AG08395 (cell line): ENCODE data around the gene ALX4.

ENCODE experiments used
- DNase-seq: peaks from one replicate; pipeline ENCODE4 v3.0.0; 2012; ENCODE audit warnings: mixed read lengths, low spot score

The ALX4 gene

DNA sequence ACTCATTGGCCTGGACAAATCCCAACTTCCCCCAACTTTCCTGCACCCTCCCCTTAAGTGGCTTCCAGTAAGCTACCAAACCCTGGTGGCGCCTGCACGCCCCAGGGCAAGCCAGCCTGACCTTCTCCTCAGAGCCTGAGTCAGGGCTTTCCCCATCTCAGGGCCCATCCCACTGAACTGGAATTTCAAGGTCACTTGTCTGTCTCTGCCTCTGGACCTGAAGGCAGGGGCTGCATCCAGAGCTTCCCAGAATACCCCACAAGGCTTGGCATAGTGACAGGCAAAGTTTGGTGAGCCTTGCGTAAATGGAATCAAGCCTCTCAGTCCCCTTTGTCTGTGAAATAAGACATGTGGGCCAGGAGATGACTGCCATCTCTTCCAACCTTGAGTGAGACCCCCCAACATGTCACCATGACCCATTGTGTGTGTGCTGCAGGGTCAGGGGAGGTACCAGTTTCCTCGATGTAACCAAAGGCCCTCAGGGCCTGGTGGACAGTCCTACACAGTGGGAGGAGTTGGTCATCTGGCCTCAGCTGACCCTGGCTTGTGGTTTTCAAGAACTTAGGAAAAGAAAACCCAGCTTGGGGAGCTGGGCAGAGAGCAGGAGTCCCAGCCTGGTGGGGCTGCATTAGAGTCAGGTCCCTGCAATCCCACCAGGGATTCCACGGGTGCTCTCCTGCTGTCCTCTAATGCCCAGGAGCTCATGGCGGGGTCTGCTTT is 8.9 kb downstream of the ALX4 start:
- DNase-seq, result peak; percentile 68

DNA sequence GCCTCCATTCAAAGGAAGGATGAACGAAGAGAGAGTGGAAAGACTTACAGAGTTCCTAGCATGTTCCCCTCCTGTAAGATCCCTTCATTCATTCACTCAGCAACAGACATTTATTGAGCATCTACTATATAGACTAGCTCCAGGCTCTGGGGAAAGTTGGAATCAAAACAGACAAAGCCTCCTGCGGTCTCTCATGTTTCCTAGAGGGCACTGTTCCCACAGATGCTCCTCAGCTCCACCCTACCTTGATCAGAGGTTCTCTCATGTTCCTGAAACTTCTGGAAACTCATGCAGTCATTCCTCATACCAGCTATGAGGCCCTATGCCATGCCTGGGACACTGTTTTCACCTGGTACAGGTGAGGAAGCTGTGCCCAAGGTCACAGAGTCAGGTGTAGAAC is 11.1 kb downstream of the ALX4 start:
- no peak for DNase-seq

DNA sequence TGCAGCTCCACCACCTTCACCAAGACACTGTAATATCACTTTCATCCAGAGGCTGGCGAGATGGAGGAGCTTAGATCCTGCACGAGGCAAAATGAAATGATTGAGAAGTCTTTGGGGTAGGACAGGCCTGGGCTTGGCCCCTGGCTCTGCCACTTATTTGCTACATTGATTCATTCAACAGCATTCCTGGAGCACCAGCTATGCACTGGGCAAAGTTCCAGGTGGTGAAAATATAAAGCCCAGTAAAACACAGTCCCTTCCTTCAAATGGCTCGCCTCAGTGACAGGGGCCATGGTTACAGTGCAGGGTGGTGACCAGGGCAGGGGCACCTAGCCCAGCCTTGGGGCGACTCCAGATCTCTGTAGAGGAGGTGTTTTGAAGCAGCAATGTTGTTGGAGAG is 19.7 kb downstream of the ALX4 start:
- peak; percentile 69 for DNase-seq

DNA sequence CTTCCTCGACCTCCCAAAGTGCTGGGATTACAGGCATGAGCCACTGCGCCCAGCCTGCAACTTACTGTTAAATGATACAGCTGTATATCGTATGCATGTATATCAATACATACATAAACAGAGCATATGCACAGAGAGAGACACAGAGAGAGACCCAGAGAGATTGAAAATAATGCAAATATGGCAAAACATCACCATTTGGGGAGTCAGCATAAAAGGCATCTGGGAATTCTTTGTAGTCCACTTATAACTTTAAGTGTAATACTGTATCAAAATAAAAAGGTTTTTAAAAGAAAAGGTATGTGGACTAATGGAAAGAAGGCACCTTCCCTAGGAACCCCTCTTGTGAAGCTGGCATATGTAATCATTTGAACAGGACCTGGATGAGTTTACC is 21.8 kb downstream of the ALX4 start:
- DNase-seq, result no peak

DNA sequence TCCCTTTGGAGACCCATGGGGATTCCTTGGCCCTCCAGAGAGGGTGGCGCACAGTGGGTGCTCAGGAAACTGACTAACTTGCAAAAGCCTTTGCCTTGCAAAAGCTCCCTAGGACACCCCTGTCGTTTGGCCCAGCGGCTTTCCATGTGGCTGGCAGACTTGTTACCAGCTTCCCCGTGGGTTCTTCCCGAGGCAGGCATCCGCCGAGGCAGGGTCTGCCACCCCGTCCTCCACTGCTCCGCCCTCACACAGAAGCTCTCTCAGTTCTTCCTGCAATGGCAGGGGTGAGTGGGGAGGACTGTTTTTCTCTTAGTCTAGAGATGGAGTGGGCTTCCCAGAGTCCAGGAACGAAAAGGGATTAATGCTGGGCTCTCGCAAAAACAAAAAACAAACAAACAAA is 23.0 kb downstream of the ALX4 start:
- DNase-seq, result no peak

DNA sequence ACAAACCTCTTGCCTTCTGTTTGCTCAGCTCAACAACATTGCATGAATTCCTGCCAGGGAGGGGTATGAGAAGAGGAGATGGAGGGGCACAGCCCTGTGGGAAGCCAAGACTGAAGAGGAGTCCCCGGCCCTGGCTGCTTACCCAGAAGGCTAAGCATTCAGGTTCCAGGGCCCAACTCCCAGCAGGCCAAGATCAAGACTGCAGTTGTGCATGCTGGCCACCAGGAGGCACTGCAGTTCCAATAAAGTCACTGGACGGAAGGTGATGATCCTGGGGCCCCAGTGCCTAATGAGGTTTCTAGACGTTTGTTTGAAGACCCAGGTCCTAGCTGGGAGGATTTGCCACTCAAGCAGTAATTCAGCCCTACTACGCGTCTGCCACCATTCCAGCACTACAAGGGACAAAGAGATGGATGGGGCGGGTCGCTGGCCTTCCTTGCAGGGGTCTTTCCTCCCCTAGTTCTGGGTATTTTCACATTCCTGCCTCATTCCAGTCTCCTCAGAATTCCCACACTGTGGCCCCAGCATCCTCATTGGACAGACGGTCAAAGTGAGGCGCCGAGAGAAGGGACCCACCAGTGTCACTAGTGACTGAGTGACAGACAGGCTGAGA is 23.6 kb downstream of the ALX4 start:
- DNase-seq, result peak; percentile 84

DNA sequence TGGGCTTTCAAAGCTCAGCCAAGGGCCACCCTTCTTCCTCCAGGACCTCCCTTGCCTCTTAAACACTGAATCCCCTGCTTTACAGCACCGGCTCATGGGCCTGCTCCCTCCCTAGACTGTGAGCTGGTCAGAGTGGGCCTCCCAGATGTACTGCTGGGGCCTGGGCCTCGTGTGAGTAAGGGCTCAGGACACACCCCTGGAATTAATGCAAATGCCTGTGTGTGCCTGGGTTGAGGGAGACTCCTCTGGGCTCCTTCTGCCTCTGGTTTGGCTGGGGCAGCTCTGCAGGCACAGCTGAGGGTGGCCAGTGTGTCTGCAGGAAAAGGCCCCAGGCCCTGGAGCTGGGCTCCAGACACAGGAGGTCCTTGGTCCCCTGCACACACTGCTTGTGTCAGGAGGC is 24.2 kb downstream of the ALX4 start:
- no peak for DNase-seq

DNA sequence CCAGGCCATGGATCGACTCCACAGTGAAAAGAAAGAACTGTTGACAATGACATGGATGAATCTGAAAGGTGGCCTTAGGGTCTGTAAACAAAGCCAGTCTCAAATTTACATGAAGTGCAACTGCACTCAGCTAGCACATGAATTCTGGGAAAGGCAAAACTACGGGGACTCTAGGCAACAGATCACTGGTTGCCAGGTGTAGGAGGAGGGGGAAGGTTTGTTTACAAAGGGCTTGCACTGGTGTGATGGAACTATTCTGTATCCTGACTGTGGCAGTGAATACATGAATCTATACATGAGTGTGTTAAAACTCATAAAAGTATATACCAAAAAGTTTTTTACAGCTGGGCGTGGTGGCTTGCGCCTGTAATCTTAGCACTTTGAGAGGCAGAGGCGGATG is 27.3 kb downstream of the ALX4 start:
- DNase-seq, result no peak

DNA sequence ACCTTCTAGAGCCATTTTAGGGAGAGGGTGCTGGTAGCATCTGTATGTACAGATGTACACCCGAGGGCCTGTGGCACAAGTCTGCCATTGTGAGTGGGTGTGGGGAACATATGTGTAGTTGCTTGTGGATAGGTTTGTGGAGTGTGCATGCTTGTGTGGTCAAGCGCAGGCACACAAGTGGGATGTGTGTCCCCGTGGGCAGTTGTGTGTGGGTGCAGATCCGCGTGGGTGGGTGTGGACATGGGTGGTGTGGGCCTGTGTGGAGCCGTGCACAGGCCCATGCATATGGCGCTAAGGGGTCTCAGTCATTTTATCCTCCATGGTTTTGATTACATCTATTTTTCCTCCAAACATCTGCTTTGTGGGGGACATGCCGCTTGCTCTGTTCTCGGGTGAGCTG is 28.8 kb downstream of the ALX4 start:
- no peak for DNase-seq

DNA sequence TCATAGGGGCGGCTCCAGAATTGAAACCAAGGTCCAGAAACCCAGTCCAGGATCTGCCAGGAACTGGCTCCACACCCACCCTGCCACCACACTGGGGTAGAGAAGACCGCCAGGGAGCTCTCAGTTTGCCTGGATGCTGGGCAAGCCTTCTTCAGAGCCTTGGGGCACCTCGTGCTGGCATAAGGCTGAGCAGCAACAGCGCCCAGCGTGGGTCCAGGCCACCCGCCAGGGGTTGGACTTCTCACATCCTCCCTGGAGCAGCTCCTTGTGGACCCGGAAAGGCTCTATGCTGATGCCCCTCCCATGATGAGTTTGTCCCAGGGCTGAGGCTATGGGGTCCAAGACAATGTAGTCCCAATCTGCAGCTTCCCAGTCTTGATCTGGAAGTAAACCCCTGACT is 29.7 kb downstream of the ALX4 start:
- no peak for DNase-seq

DNA sequence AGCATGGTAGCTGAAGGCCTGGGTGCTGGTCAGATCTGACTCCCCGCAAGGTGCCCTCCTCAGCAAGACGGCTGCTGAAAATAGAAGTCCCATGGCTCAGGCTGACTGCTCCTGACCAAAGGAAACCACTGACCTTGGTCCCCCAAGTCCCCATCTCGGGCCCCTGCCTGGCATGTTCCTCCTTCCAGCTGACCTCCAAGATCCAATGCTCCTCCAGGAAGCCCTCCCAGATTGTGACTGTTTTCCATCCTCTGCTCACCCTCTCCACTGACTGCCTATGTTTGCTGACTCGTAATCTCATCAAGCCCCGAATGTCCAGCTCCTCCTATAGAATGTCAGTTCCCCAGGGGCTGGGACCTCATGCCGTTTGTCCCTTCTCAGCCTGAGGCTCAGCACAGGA is 30.5 kb downstream of the ALX4 start:
- DNase-seq, result no peak

DNA sequence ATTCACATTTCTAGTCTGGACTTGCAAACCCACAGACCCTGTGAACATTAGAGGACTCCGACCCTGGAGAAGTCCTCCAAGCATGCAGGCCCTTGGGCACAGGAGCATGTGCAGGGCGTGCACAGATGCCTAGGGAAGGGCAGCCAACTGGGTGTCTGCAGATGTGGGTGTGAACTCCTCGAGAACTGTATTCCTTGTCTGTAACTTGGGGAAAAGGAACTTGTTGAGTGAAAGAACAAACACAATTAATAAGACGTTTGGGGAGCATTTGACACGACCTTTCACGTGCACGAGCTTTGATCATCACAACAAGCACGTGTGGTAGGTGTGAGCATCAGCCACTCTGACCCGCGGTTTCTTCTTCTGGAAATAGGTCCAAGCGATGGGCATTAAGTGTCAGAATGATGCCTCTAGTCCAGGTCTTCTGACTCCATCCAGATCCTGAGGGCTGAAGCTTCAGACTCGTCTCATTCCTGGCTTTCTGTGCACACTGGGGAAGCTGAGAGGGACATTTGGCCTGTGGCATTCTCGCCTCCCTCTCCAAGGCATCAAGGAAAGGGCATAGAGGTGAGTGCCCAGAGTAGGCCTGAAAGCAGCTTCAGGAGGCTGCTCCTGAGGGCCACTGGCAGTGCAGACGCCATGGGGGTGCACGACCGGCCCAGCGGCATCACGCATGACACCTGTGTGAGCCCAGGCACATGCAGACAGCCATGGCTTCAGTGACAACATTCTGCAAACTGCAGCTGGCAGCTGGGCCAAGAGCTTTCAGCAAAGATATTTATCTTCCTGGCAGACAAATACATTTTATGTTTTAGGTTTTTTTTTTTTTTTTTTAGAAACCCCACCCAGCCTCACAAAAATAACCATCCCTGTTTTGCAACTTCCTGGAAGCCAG is 32.5 kb downstream of the ALX4 start:
- no peak for DNase-seq

DNA sequence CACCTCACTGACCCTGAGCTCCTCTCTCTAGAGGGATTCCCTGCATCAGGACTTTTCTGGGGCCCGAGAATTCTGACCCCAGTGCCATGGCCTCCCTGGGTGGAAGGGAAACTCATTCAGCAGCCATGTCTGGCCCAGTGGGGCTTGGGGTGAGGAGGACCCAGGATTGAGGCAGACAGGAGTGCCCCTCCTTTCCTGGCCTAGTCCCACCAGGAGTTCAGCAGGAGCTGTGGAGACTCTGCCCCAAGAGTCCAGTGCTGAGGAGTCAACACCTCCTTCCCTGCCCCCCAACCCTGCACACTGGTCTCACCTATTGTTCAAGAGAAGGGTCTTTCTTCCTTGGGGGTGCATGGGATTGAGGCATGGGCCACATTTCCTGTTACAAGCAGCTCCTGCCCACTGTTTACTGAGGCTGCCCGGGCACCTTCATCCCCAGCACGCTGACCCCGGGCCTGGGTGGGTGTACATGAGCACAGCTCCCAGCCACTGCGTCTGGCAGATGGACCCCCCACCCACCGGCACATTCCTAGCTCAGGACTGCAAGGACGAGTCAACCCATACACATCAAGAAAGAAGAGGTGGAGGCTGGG is 33.9 kb downstream of the ALX4 start:
- no peak for DNase-seq

DNA sequence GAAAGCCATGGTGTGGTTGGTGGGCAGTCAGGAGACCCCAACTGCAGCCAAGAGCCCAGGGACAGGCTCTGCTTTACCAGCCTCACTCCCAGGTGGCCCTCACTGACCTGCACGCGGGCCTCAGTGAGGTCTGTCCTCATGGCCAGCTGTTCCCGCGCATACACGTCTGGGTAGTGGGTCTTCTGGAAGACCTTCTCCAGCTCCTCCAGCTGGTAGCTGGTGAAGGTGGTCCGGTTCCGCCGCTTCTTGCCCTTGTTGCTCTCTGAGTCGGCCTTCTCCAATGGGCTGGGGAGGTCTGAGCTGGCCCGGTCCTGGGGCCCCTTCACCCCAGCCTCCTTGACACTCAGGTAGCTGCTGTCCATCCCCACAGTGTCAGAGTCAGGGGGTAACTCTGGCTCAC is 34.7 kb downstream of the ALX4 start:
- no peak for DNase-seq

DNA sequence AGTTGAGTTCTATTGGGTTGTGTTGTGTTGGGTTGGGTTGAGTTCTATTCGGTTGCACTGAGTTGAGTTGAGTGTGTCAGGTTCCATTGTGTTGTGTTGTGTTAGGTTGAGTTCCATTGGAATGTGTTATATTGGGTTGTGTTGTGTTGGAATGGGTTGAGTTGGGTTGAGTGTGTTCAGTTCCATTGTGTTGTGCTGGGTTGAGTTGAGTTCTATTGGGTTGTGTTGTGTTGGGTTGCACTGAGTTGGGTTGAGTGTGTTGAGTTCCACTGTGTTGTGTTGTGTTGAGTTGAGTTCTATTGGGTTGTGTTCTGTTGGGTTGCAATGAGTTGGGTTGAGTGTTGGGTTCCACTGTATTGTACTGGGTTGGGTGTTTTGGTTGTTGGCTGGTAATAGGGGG is 35.5 kb downstream of the ALX4 start:
- DNase-seq, result no peak

DNA sequence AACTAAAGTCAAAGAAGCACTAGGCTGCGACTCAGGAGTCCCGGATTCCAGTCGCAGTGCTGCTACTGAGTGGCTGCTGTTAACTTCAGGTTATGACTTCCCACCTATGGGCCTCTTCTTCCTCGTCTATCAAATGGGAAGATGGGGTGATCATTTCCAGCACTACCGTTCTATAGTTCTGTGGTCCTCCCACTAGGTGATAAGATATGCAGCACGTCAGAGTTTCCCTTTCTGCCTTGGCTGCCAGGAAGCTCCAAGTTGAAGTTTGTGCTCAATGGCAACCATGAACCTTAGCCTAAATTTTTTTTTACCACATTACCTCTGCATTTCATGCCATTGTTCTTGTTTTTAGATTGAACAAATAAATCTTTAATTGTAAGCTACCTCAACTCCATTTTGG is 38.7 kb downstream of the ALX4 start:
- DNase-seq, result no peak

DNA sequence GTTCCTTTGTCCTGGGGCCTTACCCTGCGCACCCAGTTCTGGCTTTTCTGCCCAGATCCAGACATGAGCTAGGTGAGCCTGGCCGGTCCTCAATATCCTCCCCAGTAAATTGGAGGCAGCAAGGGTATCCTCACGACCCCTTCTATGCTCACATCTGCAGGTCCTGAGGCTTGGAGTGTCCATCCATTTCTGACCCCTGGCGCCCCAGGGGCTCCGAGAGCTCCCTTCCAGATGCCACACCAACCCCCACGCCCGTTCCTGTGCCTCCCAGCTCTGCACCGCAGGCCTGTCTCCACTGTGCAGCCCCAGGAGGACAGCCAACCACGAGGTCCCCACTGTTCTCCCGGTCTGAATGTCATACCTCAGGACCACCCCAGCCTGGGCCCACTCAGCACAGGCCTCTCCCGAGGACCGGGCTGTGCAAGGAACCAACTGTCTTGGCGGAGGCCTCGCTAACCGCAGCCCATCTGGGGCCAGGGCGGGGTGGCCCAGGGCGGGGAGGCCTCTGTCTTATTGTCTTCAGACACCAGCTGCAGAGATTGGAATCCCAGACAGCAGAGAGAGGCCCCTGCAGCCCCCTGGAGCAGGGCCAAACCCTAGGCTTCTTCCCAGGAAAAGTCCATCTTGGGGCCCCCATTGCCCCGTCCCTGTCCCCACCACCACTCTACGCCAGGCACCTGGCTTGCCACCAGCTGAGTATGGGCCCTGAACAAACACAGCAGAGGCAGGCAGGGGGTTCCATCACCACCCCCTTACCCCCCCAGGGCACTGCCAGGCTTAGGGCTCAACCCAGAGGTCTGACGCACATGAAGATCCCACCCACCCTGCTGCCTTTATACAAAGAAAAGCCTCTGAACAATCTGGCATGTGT is 39.3 kb downstream of the ALX4 start:
- peak; percentile 62 for DNase-seq

DNA sequence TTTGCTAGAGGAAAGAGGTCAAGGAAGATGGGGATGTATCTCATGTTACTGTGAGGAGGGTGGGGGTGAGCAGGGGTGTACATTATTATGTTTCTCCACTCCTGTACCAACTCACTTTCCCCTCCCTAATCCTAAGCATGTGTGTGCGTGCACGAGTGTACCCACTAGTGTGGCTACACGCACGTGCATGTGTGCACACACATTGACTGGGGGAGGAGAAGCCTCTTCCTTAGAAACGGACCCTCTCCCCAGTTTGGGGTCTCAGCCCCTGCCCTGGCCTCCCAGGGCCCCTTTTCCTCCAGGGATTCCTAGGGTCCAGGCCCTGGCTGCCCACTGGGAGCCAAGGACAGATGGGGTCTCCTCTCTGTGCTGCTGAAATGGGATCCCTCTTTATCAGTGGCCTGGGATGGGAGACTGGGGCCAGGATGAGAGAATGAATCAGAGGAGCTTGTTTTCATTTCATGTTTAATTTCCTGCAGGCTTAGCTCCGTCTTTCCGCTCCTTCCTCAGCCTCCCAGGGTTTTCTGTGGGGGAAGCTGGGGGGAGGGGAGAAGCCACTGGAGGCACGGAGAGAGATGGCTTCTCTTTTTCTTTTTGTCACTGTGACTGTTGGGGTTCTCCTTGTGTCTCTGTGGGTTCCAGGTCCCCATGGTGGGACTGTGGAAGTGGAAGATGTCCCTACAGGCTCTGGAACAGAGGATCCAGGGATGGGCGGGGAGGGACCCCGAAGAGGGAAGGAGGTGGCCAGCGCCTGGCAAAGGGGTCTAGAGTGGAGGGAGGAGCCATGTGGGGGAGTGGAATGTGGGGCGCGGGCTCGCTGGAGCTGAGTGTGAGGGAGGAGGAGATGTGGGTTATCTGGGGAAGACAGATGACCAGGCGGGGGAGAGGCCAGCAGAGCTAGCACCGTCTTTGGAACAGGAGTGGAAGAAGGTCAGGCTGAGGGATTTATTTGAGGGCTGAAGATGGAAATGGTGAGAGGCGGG is 40.3 kb downstream of the ALX4 start:
- peak; percentile 71 for DNase-seq

DNA sequence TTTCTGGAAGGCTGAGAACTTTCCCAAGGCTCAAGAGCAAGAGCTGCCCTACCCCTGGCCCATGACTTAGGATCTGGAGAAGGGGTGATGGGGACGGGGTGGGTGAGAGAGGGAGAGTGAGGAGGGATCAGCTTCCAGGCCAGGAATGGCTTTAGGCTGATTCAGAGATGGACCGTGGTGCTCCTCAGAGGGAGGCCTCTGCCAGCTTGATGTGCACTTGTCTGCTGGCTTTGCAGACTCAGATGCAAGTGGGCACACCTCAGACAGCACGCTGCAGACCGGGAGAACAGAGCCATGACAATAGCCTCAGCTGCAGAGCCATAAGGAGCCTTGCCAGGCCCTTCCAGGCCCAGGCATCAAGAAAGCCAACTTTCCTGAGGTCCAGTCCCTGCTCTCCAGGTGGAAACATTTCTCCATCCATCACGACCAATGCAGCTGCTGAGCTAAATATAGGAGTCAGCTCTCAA is 41.3 kb downstream of the ALX4 start:
- no peak for DNase-seq
